T-helper 1 cell (primary cell): ENCODE measurements around the gene SLC17A8.
"Not testable (repeated sequence)": the region's sequence is repeated elsewhere in the genome, so short reads cannot be mapped to it uniquely, and the experiment has no call there.

Experiments used
- DNase-seq, 5 donors: peaks; one replicate each; pipeline ENCODE4 v3.0.0-alpha.2; 2012 to 2020

The SLC17A8 gene

DNA sequence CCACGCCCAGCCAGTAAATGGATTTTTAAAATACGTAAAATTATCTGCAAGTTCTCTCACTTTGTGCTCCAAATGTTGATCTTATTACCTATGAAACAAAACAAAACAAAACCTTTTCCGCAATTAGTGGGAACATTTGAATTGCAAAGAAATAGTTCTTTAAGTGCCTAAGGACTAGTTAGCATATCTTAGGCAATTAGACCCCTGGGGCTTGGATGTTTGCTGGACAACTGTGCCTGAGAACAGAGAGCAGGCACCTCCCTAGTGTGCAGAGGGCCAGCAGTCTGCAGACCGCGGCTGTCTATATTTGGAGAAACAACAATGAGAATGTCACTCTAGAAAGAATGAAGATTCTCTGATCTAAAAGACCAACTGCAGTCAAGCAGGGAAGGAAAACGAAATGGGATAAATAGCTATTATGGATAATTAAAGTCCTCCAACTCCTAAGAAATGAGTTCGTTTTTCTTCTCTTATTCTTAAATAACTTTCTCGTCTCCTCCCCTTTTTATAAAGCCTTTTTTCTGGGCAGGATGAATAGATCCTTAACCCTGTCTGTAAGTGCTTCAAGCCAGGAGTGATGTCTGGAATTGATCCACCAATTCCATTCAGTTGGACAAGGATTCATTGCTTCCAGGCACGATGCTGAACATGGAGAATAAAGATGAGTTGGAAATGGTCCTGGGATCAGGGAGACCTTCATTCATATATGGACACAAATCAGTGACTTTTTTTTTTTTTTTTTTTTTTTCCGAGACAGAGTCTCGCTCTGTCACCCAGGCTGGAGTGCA, 16.2 kb downstream of the SLC17A8 start:
- DNase-seq: no peak

DNA sequence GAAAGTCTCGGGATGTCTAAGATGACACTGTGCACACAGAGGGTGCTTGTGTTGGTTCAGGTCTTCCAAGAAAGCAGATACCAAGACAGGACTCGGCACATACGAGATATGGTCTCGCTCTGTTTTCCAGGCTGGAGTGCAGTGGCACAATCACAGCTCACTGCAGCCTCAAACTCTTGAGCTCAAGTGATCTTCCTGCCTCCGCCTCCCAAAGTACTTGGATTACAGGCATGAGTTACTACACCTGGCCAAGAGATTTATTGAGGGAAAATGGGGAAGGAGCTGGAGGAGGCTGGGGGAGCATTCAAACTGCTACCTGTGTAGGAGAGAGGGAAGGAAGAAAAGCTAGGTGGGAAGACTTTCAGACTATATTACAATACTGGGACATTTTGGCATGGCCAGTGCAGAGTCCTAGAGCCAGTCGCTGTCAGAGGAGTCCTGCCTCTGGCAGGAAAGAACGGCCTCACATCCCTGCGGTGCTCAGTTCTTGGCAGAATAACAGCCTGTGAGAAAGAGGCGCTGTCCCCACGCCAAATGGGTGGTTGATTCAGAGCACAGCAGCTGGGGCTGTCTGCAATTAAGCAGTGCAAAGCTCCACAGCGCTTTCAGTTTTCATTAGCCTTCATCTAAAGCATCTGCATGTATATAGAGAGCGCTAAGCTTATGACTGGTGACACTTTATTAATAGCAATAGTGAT, 18.3 kb downstream of the SLC17A8 start:
- DNase-seq: no peak

DNA sequence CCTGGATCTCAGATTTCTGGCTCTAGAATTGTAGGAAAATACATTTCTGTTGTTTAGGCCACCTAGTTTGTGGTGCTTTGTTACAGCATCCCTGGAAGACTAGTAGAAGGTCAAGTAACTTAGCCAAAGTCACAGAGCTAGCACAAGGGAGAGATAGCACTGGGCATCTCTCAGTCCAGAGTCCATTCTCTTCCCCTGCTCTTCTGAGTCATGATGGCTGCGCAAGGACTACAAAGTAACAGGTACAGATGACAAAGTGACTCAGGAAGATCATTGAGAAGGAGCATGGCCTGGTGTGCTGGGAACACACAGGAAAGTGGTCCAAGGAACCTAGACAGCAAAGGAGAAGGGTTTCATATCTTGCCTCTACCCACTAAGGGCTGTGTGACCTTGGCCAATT, 19.3 kb downstream of the SLC17A8 start:
- DNase-seq: no peak

DNA sequence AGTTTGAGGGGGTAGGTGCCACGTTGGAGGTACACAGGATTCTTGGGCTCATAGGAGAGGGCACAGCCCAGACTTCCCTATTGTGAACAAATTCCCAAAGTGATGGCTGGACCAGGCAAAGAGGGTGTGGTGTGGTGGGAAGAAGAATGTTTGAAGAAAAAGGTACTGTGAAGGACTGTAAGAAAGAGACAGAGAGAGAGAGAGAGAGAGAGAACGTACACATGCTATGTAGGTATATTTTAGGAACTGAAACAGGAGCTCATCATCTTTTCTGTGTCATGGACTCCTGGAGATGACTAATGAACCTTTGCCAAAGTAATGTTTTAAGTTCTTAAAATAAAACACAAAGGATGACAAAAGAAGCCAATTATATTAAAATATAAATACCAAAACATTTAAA, 24.5 kb downstream of the SLC17A8 start:
- DNase-seq: no peak

DNA sequence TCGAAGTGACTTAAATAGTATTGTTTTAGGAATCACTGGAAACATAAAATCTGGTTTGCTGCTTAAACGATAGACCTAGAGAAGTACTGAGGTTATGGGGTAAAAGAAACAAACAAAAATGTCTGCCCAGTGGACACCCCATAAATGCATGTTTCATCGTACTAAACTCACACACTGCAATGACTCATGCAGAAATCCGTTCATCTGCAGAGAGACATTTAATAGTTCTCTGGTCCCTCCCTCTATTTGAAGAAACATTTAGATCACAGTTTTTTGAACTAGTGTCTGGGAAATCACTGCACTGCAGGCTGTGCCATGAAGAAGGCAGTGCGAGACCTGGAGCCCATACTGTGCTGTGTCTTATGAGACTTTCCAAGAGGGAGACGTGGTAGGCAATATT, 25.5 kb downstream of the SLC17A8 start:
- DNase-seq: no peak

DNA sequence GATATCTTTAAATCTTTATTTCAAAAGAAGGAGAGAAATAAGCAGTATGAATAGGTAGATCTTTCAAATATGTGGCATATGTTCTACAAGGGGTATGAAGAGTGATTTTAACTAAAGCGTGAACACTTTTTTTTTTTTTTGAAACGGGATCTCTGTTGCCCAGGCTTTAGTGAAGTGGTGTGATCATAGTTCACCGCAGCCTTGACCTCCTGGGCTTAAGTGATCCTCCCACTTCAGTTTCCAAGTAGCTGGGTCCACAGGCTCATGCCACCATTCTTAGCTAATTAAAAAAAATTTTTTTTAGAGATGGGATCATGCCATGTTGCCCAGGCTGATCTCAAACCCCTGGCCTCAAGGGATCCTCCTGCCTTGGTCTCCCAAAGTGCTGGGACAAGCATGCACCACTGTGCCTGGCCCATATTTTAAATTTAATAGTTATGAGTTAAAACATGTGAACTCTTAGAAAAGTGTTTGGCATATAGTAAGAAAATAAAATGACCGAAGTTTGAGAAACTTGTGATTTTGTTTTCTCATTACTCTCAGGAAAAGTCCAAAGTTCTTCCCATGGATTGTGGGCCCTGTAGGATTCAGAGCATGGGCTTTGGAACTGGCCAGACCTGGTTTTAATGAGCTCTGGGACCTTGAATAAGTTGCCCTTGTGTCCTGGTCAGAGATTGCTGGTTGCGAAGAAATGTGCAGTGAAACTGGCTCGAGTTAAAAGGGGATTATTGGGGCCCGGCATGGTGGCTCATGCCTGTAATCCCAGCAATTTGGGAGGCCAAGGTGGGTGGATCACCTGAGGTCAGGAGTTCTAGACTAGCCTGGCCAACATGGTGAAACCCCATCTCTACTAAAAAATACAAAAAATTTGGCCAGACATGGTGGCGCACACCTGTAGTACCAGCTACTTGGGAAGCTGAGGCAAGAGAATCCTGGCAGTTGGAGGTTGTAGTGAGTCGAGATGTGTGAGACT, 27.0 kb downstream of the SLC17A8 start:
- DNase-seq: no peak

DNA sequence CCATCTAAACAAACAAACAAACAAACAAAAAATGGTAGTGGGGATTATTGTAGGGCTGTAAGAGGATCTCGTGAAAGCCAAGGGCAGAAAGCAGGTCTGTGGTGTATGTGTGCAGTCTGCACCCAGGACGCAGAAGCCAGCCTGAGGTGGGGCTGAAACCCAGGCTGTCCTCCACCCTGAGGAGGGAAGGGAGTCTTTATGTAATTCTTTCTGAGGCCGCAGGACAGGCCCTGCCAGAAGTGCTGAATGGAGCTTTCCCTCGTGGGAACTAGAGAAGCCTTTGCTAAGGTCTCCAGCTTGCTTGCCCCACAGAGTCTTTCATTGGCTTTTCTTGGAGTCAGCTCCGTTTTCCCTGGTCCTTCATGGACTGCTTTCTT, 27.7 kb downstream of the SLC17A8 start:
- no peak for DNase-seq

DNA sequence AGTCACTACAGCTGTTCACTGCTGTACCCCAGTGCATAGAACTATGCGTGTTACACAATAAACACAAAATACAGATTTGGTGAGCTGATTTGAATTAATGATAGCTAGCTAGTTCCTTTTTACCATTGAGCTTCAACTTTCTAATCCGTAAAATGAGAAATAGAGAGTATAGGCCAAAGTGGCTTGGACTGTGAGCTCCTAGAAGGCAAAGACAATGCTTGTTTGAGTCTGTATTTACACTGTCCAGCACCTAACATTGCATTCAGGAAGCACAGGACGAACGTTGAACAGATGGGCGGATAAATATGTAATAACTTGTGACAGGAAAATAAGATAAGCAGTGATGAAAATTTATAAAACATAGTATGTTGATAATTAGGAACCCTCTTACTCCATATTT, 31.5 kb downstream of the SLC17A8 start:
- no peak for DNase-seq

DNA sequence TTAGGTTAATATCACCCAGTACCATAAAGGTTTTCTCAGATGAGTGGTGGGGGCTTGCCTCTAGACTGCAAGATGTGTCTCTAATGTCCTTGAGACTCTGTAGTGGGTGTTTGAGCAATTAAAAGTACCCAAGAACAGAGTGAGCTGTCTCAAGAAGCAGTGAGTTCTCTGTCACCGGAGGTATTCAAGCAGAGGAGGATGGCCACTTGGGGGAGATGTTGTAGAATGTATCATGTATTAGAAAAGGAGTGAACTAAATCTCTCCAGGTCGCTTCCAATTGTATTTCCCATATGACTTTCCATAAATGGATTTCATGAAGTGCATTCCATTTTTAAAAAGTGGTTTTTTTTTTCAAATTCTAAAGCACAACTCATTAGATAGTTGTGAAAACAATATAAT, 35.0 kb downstream of the SLC17A8 start:
- DNase-seq: no peak

DNA sequence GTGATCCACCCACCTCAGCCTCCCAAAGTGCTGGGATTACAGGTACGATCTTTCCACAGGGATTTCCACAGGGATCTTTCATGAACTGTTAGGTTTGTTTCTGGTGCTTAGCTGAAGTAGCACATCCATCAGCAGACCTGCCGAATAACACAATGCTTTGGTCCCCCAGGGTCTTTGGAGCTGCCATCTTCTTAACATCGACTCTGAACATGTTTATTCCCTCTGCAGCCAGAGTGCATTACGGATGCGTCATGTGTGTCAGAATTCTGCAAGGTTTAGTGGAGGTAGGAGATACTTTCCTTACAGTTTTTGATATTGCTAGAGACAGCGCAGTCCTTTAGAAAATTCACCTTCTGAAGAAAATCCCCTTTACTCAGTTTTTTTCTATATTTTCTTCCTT, 36.3 kb downstream of the SLC17A8 start:
- no peak for DNase-seq

DNA sequence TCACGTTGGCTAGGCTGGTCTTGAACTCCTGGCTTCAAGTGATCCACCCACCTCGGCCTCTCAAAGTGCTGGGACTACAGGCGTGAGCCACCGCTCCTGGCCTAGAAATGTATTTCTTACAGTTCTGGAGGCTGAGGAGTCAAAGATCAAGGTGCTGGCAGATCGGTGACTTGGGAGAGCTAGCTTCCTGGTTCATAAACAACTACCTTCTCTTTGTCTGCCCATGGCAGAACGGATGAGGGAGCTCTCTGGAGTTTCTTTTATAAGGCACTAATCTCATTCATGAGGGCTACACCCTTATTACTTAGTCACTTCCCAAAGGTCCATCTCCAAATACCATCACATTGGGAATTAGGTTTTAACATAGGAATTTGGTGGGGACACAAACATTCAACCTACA, 38.9 kb downstream of the SLC17A8 start:
- no peak for DNase-seq

DNA sequence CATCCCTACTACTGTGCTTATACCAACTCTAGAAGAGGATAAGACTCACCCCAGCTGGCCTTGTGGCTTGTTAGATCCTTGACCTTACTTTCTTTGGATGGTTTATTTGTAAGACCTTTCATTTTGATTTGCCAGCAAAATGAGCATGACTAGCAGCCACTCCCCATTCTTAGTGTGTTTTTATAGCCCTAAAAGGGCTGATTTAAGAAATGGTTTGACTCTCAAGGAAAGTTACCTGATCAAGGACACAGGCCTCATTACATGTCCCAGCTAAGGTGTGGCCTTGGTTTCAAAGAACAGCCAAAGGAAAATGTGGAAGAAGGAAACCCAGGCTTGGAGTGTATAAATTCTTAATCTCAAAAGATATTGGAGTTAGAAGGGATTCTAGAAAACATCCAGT, 41.4 kb downstream of the SLC17A8 start:
- no peak for DNase-seq

DNA sequence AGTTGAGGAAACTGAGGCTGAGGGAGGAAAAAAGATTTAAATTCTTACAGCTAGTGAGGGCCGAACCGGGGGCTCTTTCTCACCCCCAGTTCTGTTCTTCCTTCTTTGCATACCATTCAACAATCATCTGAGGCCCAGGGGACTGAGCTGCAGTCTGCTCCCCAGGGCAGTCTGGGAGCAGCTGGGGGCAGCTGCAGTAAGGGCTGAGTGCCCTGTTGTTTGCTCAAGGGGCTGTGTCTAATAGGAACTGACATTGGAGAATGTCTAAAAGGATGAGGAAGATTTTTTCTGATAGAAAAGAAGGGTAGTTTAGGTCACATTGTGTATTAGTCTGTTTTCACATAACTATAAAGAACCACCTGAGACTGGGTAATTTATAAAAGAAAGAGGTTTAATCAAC, 42.2 kb downstream of the SLC17A8 start:
- DNase-seq: no peak

DNA sequence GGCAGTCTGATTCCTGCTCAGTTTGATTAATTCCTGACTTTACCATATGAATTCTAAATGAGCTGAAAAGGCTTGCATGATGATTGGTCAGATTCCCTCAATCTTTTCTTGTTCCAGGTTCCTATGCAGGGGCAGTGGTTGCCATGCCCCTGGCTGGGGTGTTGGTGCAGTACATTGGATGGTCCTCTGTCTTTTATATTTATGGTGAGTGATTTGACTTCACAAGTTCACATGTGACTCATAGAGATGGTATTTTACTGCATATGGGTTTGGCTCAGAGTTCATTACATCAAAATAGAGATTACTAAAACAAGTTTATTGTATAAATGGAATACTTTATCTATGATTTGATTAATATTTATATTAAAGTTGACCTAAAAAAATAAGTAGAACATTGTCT, 44.8 kb downstream of the SLC17A8 start:
- no peak for DNase-seq

DNA sequence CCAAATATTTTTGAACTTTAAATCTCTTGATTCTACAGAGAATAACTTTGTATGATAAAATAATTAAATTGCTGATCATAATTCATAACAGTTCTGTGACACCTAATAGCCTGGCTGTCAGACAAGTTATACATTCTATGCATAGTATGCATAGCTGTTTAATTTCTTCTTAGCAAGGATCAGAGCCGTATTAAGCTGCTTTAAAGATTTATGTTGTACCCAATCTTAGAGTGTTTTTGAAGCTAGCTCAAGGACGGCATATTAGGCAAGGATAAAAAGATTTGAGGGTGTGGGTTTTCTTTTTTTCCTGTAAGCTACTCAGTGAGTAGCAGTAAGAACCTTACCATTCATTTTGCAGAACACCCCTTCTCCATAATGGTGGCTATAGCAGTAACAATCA, 45.9 kb downstream of the SLC17A8 start:
- no peak for DNase-seq

DNA sequence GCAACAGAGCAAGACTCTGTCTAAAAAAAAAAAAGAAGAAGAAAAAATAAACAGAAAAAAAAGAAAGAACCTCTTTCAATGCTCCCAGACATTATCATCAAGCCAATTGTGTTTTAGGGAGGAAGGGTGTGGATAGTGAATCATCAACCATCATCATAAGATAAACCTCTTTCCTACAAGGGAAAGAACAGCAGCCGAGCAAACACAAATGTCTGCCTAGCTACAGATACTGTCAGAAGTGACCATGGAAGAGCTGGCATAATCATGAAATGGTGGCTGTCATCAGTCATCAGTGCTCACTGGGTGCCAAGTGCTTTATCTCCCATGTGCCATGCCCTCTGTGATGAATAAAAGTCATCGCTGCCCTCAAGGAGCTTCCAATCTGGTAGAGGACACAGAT, 46.6 kb downstream of the SLC17A8 start:
- no peak for DNase-seq

DNA sequence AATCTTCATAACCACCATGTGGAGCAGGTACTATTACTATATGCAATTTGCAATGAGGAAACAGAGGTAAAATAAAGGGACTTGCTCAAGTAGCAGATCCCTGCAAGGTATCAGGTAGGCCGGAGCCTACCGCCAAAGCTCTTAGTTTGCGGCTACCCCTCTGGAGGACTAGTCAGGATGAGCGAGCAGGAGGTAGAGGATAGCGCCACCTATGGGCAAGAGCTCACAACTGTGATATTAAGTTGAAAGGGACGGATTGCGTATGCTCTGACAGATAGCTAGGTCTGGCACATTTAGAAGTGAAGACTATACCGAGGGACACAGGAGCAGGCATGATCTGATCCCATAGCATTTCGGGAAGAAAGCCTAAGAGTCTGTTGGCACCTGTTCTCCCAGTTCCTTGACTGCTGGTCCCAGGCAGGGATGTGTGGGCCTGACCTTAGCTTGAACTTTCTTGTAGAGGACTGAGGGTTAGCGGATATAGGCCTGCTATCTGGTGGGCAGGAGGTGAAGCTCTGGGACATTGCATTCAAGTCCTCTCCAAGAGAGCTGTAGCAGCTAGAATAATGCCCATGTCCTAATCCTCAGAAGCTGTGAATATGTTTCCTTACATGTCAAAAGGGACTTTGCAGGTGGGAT, 48.0 kb downstream of the SLC17A8 start:
- DNase-seq: peak in 2 of 5 donors; percentile 1 to 29

DNA sequence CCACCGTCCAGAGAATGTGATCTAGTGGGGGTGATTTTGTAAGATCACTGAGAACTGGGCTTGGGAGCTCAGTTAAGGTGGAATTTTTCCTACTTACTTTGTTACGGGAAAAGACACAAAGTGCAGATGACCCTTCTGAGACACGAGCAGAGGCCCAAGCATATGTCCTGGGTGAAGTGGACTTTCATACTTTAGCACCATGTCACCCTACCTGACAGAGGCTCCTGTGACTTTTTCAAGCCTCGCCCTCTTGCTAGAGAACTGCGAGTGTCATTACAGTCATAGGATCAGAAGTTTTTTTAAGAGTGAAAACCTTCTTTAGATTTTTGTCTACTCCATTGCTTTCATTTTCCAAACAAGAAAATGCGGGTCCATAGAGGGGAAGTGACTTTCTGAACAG, 56.1 kb downstream of the SLC17A8 start:
- DNase-seq: no peak

DNA sequence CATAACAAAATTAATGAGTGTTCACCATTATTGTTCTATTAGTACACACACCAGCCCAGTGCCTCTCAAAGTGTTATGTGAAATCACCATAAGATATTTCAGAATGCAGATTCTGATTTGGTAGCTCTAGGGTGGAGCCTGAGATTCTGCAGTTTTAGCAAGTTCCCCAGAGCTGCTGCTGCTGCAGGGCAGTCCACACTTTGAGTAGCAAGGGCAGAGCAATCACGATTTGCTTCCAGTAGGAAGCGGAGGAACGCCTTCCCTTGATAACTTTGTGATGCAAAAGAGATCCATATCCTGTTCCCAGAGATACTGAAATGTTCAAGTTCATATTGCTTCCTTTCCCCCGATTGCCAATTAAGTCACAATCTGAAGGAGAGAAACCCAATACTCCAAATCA, 57.9 kb downstream of the SLC17A8 start:
- DNase-seq: no peak

DNA sequence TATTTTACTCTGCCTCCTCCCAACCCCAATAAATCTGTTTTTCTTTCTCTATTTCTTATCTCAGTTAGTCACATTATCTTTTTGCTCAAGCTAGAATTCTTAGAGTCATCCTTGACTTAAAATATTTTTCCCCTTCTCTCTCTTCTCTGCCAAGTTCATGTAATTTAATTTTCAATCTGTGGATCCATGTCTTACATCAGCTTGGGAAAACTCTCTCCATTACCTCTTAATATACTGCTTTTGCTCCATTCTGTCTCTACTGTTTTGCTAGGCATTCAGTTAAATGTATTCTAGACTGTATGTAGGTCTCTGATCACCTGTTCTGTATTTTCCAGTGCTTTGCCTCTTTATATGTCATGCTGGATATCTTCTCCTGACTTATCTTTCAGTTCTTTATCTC, 65.8 kb downstream of the SLC17A8 start:
- no peak for DNase-seq

DNA sequence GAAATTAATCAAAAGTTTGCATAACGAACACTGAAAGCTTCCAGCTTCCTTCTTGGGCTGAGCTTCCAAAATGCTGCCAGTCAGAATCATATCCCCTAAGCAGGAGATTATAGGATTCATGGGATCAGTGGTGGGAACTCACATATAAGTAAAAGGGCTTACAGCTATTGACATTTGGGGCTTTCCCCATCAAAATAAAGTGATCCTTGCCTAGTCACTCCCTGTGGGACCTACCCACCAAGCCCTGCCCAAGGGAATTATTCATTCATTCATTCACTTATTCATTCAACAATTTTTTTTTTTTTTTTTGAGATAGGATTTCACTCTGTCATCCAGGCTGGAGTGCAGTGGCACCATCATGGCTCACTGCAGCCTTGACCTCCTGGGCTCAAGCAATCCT, 69.3 kb downstream of the SLC17A8 start:
- DNase-seq: no peak

DNA sequence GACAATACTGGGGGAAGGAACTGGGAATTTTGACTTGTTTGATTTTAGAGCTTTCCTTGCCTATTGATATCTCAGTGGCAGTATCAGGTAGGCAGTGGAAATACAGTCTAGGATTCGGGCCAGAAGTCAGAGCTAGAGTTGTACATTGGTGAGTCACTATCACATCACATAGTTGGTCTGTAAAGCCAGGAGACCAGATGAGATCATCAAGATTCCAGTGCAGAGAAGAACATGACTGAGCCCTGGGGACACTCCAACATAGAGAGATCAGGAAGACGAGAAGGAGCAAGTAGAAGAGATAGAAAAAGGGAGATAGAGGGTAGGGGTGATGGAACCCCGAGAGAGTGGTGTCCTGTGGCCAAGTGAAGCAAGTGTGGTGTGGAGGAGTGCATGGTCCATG, 70.2 kb downstream of the SLC17A8 start:
- DNase-seq: no peak

DNA sequence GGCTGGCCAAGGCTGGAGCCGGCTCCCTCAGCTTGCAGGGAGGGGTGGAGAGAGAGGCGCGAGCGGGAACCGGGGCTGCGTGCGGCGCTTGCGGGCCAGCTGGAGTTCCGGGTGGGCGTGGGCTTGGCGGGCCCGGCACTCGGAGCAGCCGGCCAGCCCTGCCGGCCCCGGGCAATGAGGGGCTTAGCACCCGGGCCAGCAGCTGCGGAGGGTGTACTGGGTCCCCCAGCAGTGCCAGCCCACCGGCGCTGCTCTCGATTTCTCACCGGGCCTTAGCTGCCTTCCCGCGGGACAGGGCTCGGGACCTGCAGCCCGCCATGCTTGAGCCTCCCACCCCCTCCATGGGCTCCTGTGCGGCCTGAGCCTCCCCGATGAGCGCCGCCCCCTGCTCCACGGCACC, 73.4 kb downstream of the SLC17A8 start:
- not testable (repeated sequence) for DNase-seq
